Liver (tissue), 3 donors: Measurements from ENCODE around the gene TRMT10A.

Experiments
- CTCF ChIP-seq: fragments of 150-350 bp; IDR thresholded peaks from 2 replicates; pipeline ENCODE4 v1.5.1; 2017; ENCODE audit warnings: improper control_type of control experiment, low read depth, low read length; ENCODE audit not compliant: missing input control
- EGR1 ChIP-seq, 2 donors: IDR thresholded peaks; 2 replicates each; pipeline ENCODE4 v1.6.1; 2016 to 2018; ENCODE audit warnings: antibody characterized with exemption in 2 of 2, low read depth in 2 of 2
- RAD21 ChIP-seq, 2 donors: IDR thresholded peaks; 2 replicates each; pipeline ENCODE4 v1.6.1; 2016; ENCODE audit warnings: antibody characterized with exemption in 2 of 2, mild to moderate bottlenecking in 2 of 2
- TAF1 ChIP-seq: conservative IDR thresholded peaks from 2 replicates; pipeline ENCODE4 v1.6.1; 2016; ENCODE audit warnings: antibody characterized with exemption, mild to moderate bottlenecking
- YY1 ChIP-seq: IDR thresholded peaks from 2 replicates; pipeline ENCODE4 v1.6.1; 2016; ENCODE audit warnings: antibody characterized with exemption, mild to moderate bottlenecking
- TF ChIP-seq, protein P1 (sequence below): IDR thresholded peaks from 2 replicates; pipeline ENCODE4 v1.6.1; 2016; ENCODE audit warnings: antibody characterized with exemption, mild to moderate bottlenecking
- TF ChIP-seq, protein P2 (sequence below): IDR thresholded peaks from 2 replicates; pipeline ENCODE4 v1.6.1; 2016; ENCODE audit warnings: antibody characterized with exemption
- TF ChIP-seq, protein P3 (sequence below): IDR thresholded peaks from 2 replicates; pipeline ENCODE4 v1.6.1; 2016; ENCODE audit warnings: antibody characterized with exemption
- donor health status: healthy.
- donor health status: healthy.

GRCh38 chr4:99572527-99573240 is 8.8 kb upstream of the TRMT10A start:
- TF ChIP-seq CTCF = no peak
- TF ChIP-seq, protein P1, sequence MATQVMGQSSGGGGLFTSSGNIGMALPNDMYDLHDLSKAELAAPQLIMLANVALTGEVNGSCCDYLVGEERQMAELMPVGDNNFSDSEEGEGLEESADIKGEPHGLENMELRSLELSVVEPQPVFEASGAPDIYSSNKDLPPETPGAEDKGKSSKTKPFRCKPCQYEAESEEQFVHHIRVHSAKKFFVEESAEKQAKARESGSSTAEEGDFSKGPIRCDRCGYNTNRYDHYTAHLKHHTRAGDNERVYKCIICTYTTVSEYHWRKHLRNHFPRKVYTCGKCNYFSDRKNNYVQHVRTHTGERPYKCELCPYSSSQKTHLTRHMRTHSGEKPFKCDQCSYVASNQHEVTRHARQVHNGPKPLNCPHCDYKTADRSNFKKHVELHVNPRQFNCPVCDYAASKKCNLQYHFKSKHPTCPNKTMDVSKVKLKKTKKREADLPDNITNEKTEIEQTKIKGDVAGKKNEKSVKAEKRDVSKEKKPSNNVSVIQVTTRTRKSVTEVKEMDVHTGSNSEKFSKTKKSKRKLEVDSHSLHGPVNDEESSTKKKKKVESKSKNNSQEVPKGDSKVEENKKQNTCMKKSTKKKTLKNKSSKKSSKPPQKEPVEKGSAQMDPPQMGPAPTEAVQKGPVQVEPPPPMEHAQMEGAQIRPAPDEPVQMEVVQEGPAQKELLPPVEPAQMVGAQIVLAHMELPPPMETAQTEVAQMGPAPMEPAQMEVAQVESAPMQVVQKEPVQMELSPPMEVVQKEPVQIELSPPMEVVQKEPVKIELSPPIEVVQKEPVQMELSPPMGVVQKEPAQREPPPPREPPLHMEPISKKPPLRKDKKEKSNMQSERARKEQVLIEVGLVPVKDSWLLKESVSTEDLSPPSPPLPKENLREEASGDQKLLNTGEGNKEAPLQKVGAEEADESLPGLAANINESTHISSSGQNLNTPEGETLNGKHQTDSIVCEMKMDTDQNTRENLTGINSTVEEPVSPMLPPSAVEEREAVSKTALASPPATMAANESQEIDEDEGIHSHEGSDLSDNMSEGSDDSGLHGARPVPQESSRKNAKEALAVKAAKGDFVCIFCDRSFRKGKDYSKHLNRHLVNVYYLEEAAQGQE = peak; percentile 83
- TF ChIP-seq, protein P2, sequence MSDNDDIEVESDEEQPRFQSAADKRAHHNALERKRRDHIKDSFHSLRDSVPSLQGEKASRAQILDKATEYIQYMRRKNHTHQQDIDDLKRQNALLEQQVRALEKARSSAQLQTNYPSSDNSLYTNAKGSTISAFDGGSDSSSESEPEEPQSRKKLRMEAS = peak; percentile 45
- TF ChIP-seq YY1 = peak; percentile 55
- TF ChIP-seq, protein P3, sequence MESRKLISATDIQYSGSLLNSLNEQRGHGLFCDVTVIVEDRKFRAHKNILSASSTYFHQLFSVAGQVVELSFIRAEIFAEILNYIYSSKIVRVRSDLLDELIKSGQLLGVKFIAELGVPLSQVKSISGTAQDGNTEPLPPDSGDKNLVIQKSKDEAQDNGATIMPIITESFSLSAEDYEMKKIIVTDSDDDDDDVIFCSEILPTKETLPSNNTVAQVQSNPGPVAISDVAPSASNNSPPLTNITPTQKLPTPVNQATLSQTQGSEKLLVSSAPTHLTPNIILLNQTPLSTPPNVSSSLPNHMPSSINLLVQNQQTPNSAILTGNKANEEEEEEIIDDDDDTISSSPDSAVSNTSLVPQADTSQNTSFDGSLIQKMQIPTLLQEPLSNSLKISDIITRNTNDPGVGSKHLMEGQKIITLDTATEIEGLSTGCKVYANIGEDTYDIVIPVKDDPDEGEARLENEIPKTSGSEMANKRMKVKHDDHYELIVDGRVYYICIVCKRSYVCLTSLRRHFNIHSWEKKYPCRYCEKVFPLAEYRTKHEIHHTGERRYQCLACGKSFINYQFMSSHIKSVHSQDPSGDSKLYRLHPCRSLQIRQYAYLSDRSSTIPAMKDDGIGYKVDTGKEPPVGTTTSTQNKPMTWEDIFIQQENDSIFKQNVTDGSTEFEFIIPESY = peak; percentile 48
- TF ChIP-seq TAF1 = peak; percentile 58
- no peak for TF ChIP-seq EGR1 (IDR thresholded peaks at IDR 0.05; ENCODE audit: low read depth in 2 of 2)
- TF ChIP-seq RAD21 (IDR thresholded peaks at IDR 0.05) = no peak
